HL-60 (cell line): ENCODE data around the gene HYDIN.

Experiments
- DNase-seq, 2 experiments: peaks; one replicate each; pipeline ENCODE4 v3.0.0-alpha.2; 2010 to 2020; ENCODE audit warnings: low read depth in 1 of 2, low spot score in 1 of 2
- H3K27ac ChIP-seq: fragments of 250-450 bp; sonication (Bioruptor Pico); replicated peaks from 2 replicates; pipeline ENCODE4 v1.5.1; 2020; ENCODE audit warnings: mild to moderate bottlenecking, moderate library complexity
- H3K27me3 ChIP-seq: fragments of 250-450 bp; sonication (Bioruptor Pico); 2 replicates; pipeline ENCODE4 v1.5.1; 2021; ENCODE audit warnings: mild to moderate bottlenecking, moderate library complexity; ENCODE audit not compliant: insufficient read depth, poor library complexity, severe bottlenecking
- H3K4me3 ChIP-seq: replicated peaks from 2 replicates; pipeline ENCODE4 v1.5.1; 2011; ENCODE audit warnings: mild to moderate bottlenecking, control low read depth, low read length; ENCODE audit not compliant: insufficient read depth
- CTCF ChIP-seq: IDR thresholded peaks from one replicate; pipeline ENCODE4 v1.5.1; 2011; ENCODE audit warnings: low read length, control low read depth, inconsistent platforms; ENCODE audit not compliant: insufficient read depth
- GABPA ChIP-seq: IDR thresholded peaks from 2 replicates; pipeline ENCODE4 v1.6.1; 2012; ENCODE audit warnings: low read depth
- POLR2AphosphoS5 ChIP-seq: IDR thresholded peaks from 2 replicates; pipeline ENCODE4 v1.6.1; 2012; ENCODE audit warnings: low read depth
- REST ChIP-seq: IDR thresholded peaks from 2 replicates; pipeline ENCODE4 v1.6.1; 2012; ENCODE audit warnings: low read depth; ENCODE audit not compliant: insufficient replicate concordance
- SPI1 ChIP-seq: IDR thresholded peaks from 2 replicates; pipeline ENCODE4 v1.6.1; 2012; ENCODE audit warnings: low read depth, mild to moderate bottlenecking, borderline replicate concordance

HYDIN gene

DNA sequence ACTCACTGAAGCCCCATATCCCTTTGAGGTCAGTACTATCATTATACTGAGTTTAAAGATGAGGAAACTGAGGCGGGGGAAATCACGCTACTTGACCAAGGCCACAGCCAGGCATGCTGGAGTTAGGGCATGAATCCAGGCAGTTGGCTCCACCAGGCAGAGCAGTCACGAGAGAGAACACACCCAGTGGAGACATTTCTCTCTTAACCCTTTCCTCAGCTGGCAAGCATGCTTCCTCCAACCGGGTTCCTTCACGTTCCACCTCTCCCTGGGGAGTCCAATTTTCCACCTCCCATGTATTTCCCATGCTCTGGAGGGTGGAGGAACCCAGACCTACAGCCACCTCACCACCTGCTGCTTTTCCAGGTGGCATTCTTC is 462.3 kb downstream of the HYDIN start:
- Histone ChIP-seq H3K4me3 (no peak overlapping the region), H3K27ac (no peak overlapping the region), H3K27me3 (no peaks in the 10 kb centered on the region)
- no peak for DNase-seq
- no peak for TF ChIP-seq GABPA
- TF ChIP-seq SPI1: no peak
- no peak for TF ChIP-seq CTCF
- no peak for TF ChIP-seq POLR2AphosphoS5
- no peak for TF ChIP-seq REST

DNA sequence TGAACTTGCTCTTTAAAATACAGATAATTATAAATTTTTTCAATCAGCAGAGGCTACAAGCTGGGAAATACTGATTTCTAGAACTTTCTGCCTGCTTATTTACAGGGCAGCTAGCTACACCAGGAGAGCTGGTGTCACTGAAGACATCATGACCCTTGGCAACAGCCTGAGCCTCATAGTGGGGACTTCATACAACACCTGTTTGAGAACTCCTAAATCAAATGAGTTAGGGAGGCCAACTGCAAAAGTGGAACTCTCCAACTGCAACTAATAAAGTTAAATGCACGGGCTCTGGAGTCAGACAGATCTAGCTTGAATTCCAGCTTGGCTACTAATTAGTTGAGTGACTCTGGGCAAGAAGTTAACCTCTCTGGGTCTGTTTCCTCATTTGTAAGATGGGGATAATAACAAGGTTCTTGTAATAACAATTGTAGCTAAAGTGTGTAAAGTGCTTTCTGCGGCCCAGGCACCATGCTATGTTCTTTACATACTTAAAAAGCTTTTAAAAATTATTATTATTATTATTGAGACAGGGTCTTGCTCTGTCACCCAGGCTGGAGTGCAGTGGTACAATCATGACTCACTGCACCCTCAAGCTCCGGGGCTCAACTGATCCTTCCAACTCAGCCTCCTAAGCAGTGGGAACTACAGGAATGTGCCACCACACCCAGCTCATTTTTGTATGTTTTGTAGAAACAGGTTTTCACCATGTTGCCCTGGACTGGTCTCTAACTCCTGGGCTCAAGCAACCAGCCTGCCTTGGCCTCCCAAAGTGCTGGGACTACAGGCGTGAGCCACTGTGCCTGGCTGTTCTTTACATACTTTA is 462.9 kb downstream of the HYDIN start:
- H3K27ac ChIP-seq: no peak overlapping the region
- H3K4me3 ChIP-seq: no peak overlapping the region
- TF ChIP-seq POLR2AphosphoS5 (no peak), GABPA (no peak), CTCF (no peak), SPI1 (no peak), REST (no peak)
- H3K27me3 ChIP-seq: no peaks in the 10 kb centered on the region
- DNase-seq: no peak

DNA sequence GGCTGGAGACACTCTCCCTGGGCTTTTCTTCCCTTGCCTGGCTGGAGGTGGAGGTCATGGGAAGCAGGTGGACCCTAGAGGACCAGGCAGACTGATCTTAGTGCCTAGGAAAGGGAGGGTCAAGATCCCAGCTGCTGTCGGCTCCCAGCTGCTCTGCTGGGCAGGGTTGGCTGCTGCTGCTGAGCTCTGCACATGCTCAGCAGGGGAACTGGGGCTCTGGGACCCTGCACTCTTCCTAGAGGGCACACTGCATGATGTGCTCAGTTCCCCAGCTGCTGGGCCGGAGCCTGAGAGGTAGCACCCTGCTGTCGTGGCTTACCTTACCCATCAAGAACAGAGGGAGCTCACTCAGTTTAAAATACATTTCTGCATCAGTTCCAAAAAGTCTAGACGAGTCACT is 463.9 kb downstream of the HYDIN start:
- no peak overlapping the region for H3K4me3 ChIP-seq
- DNase-seq: no peak
- H3K27ac ChIP-seq: no peak overlapping the region
- TF ChIP-seq CTCF (no peak), GABPA (no peak), SPI1 (no peak), POLR2AphosphoS5 (no peak), REST (no peak)
- H3K27me3 ChIP-seq: no peaks in the 10 kb centered on the region
